H9 (cell line): ENCODE results near the gene EHMT2. TPM values are rescaled to one million over a fixed set of nuclear protein-coding genes. Genes with fewer than 3 reads are reported as not detected.

Source experiments
- DNase-seq: peaks from one replicate; pipeline ENCODE4 v3.0.0-alpha.2; 2017
- H2AFZ ChIP-seq: one replicate; pipeline ENCODE4 v1.6.1; 2013; ENCODE audit warnings: mild to moderate bottlenecking, low read length, control low read depth, moderate library complexity
- H2AK5ac ChIP-seq: 2 replicates; pipeline ENCODE4 v1.6.1; 2013; ENCODE audit warnings: low read length, control low read depth, mixed read lengths; ENCODE audit not compliant: insufficient read length
- H2BK120ac ChIP-seq: one replicate; pipeline ENCODE4 v1.6.1; 2013; ENCODE audit warnings: low read depth, mild to moderate bottlenecking, low read length, control low read depth, inconsistent platforms; ENCODE audit not compliant: poor library complexity, severe bottlenecking
- H2BK12ac ChIP-seq: 2 replicates; pipeline ENCODE4 v1.6.1; 2013; ENCODE audit warnings: low read length, control low read depth, mixed read lengths, low read depth; ENCODE audit not compliant: insufficient read length
- H2BK15ac ChIP-seq: 2 replicates; pipeline ENCODE4 v1.6.1; 2013; ENCODE audit warnings: low read depth, low read length, control low read depth
- H2BK20ac ChIP-seq: one replicate; pipeline ENCODE4 v1.6.1; 2013; ENCODE audit warnings: low read depth, mild to moderate bottlenecking, low read length, control low read depth, inconsistent platforms; ENCODE audit not compliant: poor library complexity, severe bottlenecking
- H2BK5ac ChIP-seq: 2 replicates; pipeline ENCODE4 v1.6.1; 2013; ENCODE audit warnings: low read length, control low read depth, mixed read lengths; ENCODE audit not compliant: insufficient read length
- H3K14ac ChIP-seq: 2 replicates; pipeline ENCODE4 v1.6.1; 2013; ENCODE audit warnings: low read length, control low read depth; ENCODE audit not compliant: insufficient read depth
- H3K18ac ChIP-seq: 2 replicates; pipeline ENCODE4 v1.6.1; 2013; ENCODE audit warnings: low read depth, mild to moderate bottlenecking, mixed read lengths, low read length, control low read depth; ENCODE audit not compliant: insufficient read length
- H3K23ac ChIP-seq: 2 replicates; pipeline ENCODE4 v1.6.1; 2013; ENCODE audit warnings: low read length, control low read depth, mixed read lengths, low read depth; ENCODE audit not compliant: insufficient read length
- H3K23me2 ChIP-seq: 2 replicates; pipeline ENCODE4 v1.6.1; 2013; ENCODE audit warnings: low read depth, mild to moderate bottlenecking, mixed read lengths, low read length, control low read depth; ENCODE audit not compliant: insufficient read length, poor library complexity, severe bottlenecking
- H3K27ac ChIP-seq: 2 replicates; pipeline ENCODE4 v1.5.1; 2013; ENCODE audit warnings: low read length, control low read depth, mixed read lengths, low read depth; ENCODE audit not compliant: insufficient read length
- H3K27me3 ChIP-seq: 2 replicates; pipeline ENCODE4 v1.6.1; 2013; ENCODE audit warnings: low read length, control low read depth, inconsistent platforms; ENCODE audit not compliant: insufficient read depth
- H3K4ac ChIP-seq: 2 replicates; pipeline ENCODE4 v1.6.1; 2013; ENCODE audit warnings: low read depth, mild to moderate bottlenecking, control low read depth, inconsistent platforms, low read length, moderate library complexity
- H3K4me1 ChIP-seq: 2 replicates; pipeline ENCODE4 v1.6.1; 2013; ENCODE audit warnings: low read length, control low read depth, inconsistent platforms; ENCODE audit not compliant: insufficient read depth
- H3K4me2 ChIP-seq: 2 replicates; pipeline ENCODE4 v1.6.1; 2013; ENCODE audit warnings: low read length, control low read depth, mixed read lengths; ENCODE audit not compliant: insufficient read length, insufficient read depth
- H3K56ac ChIP-seq: 2 replicates; pipeline ENCODE4 v1.6.1; 2013; ENCODE audit warnings: low read depth, mild to moderate bottlenecking, mixed read lengths, low read length, control low read depth; ENCODE audit not compliant: insufficient read length
- H3K79me1 ChIP-seq: 2 replicates; pipeline ENCODE4 v1.6.1; 2013; ENCODE audit warnings: low read depth, mild to moderate bottlenecking, moderate library complexity, low read length, control low read depth, inconsistent platforms; ENCODE audit not compliant: insufficient read depth, poor library complexity, severe bottlenecking
- H3K79me2 ChIP-seq: 2 replicates; pipeline ENCODE4 v1.6.1; 2013; ENCODE audit warnings: low read length, control low read depth, inconsistent platforms; ENCODE audit not compliant: insufficient read depth
- H3K9ac ChIP-seq: 2 replicates; pipeline ENCODE4 v1.6.1; 2013; ENCODE audit warnings: low read length, control low read depth, mixed read lengths; ENCODE audit not compliant: insufficient read length; ENCODE audit errors: extremely low read depth
- H3K9me3 ChIP-seq: one replicate; pipeline ENCODE4 v1.6.1; 2013; ENCODE audit warnings: low read depth, low read length, inconsistent platforms; ENCODE audit not compliant: control insufficient read depth
- H3T11ph ChIP-seq: one replicate; pipeline ENCODE4 v1.6.1; 2013; ENCODE audit warnings: mild to moderate bottlenecking, low read length, control low read depth, inconsistent platforms
- H4K20me1 ChIP-seq: one replicate; pipeline ENCODE4 v1.6.1; 2013; ENCODE audit not compliant: control insufficient read depth, insufficient read length, insufficient read depth
- H4K5ac ChIP-seq: 2 replicates; pipeline ENCODE4 v1.6.1; 2013; ENCODE audit warnings: low read depth, mild to moderate bottlenecking, mixed read lengths, low read length, control low read depth; ENCODE audit not compliant: insufficient read length
- H4K8ac ChIP-seq: replicated peaks from 2 replicates; pipeline ENCODE4 v1.6.1; 2013; ENCODE audit warnings: low read length, control low read depth, mixed read lengths, low read depth; ENCODE audit not compliant: insufficient read length
- H4K91ac ChIP-seq: 2 replicates; pipeline ENCODE4 v1.6.1; 2013; ENCODE audit warnings: low read depth, mild to moderate bottlenecking, moderate library complexity, mixed read lengths, low read length, control low read depth; ENCODE audit not compliant: insufficient read length
- H3K27ac Mint-ChIP-seq, 3 experiments: 2 replicates in 2 of 3; 3 replicates in 1 of 3; pipeline ENCODE4 v1.8.0; 2020 to 2021; ENCODE audit warnings: mixed read lengths in 3 of 3, mild to moderate bottlenecking in 1 of 3, moderate library complexity in 1 of 3
- H3K27me3 Mint-ChIP-seq: 2 replicates; pipeline ENCODE4 v1.8.0; 2021; ENCODE audit warnings: low read depth, mild to moderate bottlenecking, moderate library complexity, mixed read lengths
- H3K36me3 Mint-ChIP-seq, 3 experiments: 2 replicates in 2 of 3; 3 replicates in 1 of 3; pipeline ENCODE4 v1.8.0; 2020 to 2021; ENCODE audit warnings: low read depth in 3 of 3, mixed read lengths in 3 of 3; ENCODE audit not compliant: insufficient read depth in 1 of 3
- H3K4me1 Mint-ChIP-seq, 2 experiments: 2 replicates each; pipeline ENCODE4 v1.8.0; 2020; ENCODE audit warnings: mixed read lengths in 2 of 2
- H3K4me3 Mint-ChIP-seq, 2 experiments: 2 replicates in 1 of 2; 3 replicates in 1 of 2; pipeline ENCODE4 v1.8.0; 2020 to 2021; ENCODE audit warnings: mild to moderate bottlenecking in 2 of 2, mixed read lengths in 2 of 2, moderate library complexity in 1 of 2
- H3K9me3 Mint-ChIP-seq, 2 experiments: 2 replicates in 1 of 2; 3 replicates in 1 of 2; pipeline ENCODE4 v1.8.0; 2020; ENCODE audit warnings: mild to moderate bottlenecking in 2 of 2, mixed read lengths in 2 of 2, moderate library complexity in 1 of 2
- CTCF ChIP-seq: fragments of 200-600 bp; sonication (generic); conservative IDR thresholded peaks from 3 replicates; pipeline ENCODE4 v1.8.0; 2021; ENCODE audit warnings: antibody characterized with exemption, mild to moderate bottlenecking
- WGBS: extraction: QIAGEN DNeasy Blood & Tissue Kit; methylation state at CpG from one replicate; pipeline ENCODE4 v1.1.7; 2013; ENCODE audit warnings: missing lambda C conversion rate, low lambda C conversion rate, mixed read lengths; ENCODE audit not compliant: insufficient read length; ENCODE audit errors: extremely low coverage; 5-methylcytosine and 5-hydroxymethylcytosine counted together
- total RNA-seq: library from RNA; stranded (reverse); gene quantifications from 2 replicates; pipeline ENCODE4 v1.2.1, GENCODE V29; 2021

EHMT2 gene
- total RNA-seq, 1 experiment from 2014 or later: 124 TPM

DNA sequence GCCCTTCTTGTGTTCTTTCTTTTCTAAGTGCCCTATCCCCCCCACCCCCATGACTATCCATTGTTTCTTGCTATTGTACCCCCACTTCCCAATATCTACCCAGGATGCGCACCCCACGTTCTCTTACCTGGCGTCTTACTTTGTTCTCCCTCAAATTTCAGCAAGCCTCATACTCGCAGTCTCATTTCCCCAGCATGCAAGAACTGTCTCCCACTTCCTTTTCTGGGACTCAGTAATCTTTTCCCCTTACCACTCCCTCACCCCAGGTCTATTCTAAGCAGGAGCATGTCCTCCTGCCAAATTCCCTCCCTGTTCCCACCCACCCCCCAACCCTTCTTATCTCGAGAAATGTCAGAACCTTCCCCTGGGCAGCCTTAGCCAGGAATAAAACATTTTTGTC, 1.7 kb upstream of the EHMT2 start:
- Histone ChIP-seq H3K9ac (no peak overlapping the region), H3K4ac (no peak overlapping the region), H3K56ac (no peak overlapping the region), H3K23me2 (peaks cover 11% of the 10 kb centered on the region), H2BK15ac (no peak overlapping the region), H2BK5ac (no peak overlapping the region), H3K9me3 (no peaks in the 10 kb centered on the region), H3K4me2 (no peak overlapping the region), H2BK120ac (no peak overlapping the region), H4K5ac (no peak overlapping the region), H4K91ac (no peak overlapping the region), H3K18ac (no peak overlapping the region), H4K20me1 (no peaks in the 10 kb centered on the region), H2BK20ac (no peak overlapping the region), H3K79me2 (no peaks in the 10 kb centered on the region; the same call in 1 of the 2 replicates), H3K27ac (no peak overlapping the region), H2AK5ac (no peak overlapping the region), H2AFZ (no peak overlapping the region), H2BK12ac (no peak overlapping the region), H3K14ac (no peak overlapping the region), H3K4me1 (no peaks in the 10 kb centered on the region; the same call in 1 of the 2 replicates), H3T11ph (no peak overlapping the region), H4K8ac (no peak overlapping the region), H3K23ac (no peak overlapping the region), H3K27me3 (no peaks in the 10 kb centered on the region), H3K79me1 (no peaks in the 10 kb centered on the region)
- Mint-ChIP-seq H3K4me1 (peaks cover 22 to 36% of the 10 kb centered on the region in 2 experiments), H3K36me3 (peaks cover 19 to 35% (median 33%) of the 10 kb centered on the region in 3 experiments), H3K4me3 (peak overlapping the region in 1 of 2 experiments; percentile 55; a peak in 3 of 5 replicates), H3K27me3 (no peaks in the 10 kb centered on the region), H3K27ac (peak overlapping the region in 1 of 3 experiments; percentile 55; a peak in 1 of 7 replicates), H3K9me3 (no peaks in the 10 kb centered on the region; a peak in 1 of 5 replicates)
- no peak for DNase-seq
- WGBS: no CpG with 5 or more reads among the region's 5 CpGs
- no peak for TF ChIP-seq CTCF
